Ishikawa (cell line): ENCODE measurements around the gene LY9.

Experiments used
- CEBPB ChIP-seq: IDR thresholded peaks from 2 replicates; pipeline ENCODE4 v1.6.1; 2012
- CREB1 ChIP-seq: IDR thresholded peaks from 2 replicates; pipeline ENCODE4 v1.6.1; 2012; ENCODE audit warnings: low read depth
- EGR1 ChIP-seq: IDR thresholded peaks from 2 replicates; pipeline ENCODE4 v1.6.1; 2012
- EP300 ChIP-seq: IDR thresholded peaks from 2 replicates; pipeline ENCODE4 v1.6.1; 2012; ENCODE audit warnings: borderline replicate concordance
- FOXM1 ChIP-seq: IDR thresholded peaks from 2 replicates; pipeline ENCODE4 v1.6.1; 2012; ENCODE audit warnings: low read depth, borderline replicate concordance
- MAX ChIP-seq: IDR thresholded peaks from 2 replicates; pipeline ENCODE4 v1.6.1; 2012
- NFIC ChIP-seq: IDR thresholded peaks from 2 replicates; pipeline ENCODE4 v1.6.1; 2012
- RAD21 ChIP-seq: IDR thresholded peaks from 2 replicates; pipeline ENCODE4 v1.6.1; 2012; ENCODE audit warnings: low read depth
- REST ChIP-seq: IDR thresholded peaks from 2 replicates; pipeline ENCODE4 v1.6.1; 2012; ENCODE audit warnings: low read depth, mild to moderate bottlenecking
- TAF1 ChIP-seq: IDR thresholded peaks from 2 replicates; pipeline ENCODE4 v1.6.1; 2012; ENCODE audit warnings: low read depth, mild to moderate bottlenecking
- TCF12 ChIP-seq: IDR thresholded peaks from 2 replicates; pipeline ENCODE4 v1.6.1; 2012; ENCODE audit warnings: low read depth
- TEAD4 ChIP-seq: IDR thresholded peaks from 2 replicates; pipeline ENCODE4 v1.6.1; 2012
- USF1 ChIP-seq: IDR thresholded peaks from 2 replicates; pipeline ENCODE4 v1.6.1; 2012
- YY1 ChIP-seq: IDR thresholded peaks from 2 replicates; pipeline ENCODE4 v1.6.1; 2012; ENCODE audit warnings: low read depth
- ZBTB7A ChIP-seq: IDR thresholded peaks from 2 replicates; pipeline ENCODE4 v1.6.1; 2012; ENCODE audit warnings: low read depth

Gene LY9

GRCh38 chr1:160795951-160796383 lies at the start of gene LY9:
TSS of gene LY9 (plus strand) at chr1:160796174. CDS start at chr1:160796188, 14 bp downstream.
- TF ChIP-seq REST (no peak), CREB1 (no peak), YY1 (no peak), TEAD4 (no peak), CEBPB (no peak), NFIC (no peak), ZBTB7A (no peak), MAX (no peak), EP300 (no peak), EGR1 (no peak), USF1 (no peak)

GRCh38 chr1:160746836-160747500 lies 49.0 kb upstream of the LY9 start:
- TF ChIP-seq TCF12 (no peak), CREB1 (no peak), TAF1 (no peak), ZBTB7A (no peak), EGR1 (no peak), RAD21 (no peak)

- TF ChIP-seq NFIC: no peak
- TF ChIP-seq ZBTB7A: no peak
- no peak for TF ChIP-seq EGR1
- no peak for TF ChIP-seq USF1
- TF ChIP-seq YY1: no peak
These were observed 48.3 kb upstream of the LY9 start for GRCh38 chr1:160747717-160748116.

GRCh38 chr1:160748181-160748877 lies 47.6 kb upstream of the LY9 start:
- TF ChIP-seq ZBTB7A (no peak), NFIC (no peak), EGR1 (no peak), USF1 (no peak), CEBPB (no peak), EP300 (no peak), YY1 (no peak), RAD21 (no peak), TEAD4 (no peak), FOXM1 (no peak), CREB1 (no peak), TAF1 (no peak), REST (no peak), MAX (no peak), TCF12 (no peak)

- TF ChIP-seq ZBTB7A (no peak), USF1 (no peak), TCF12 (no peak), YY1 (no peak), CEBPB (no peak), TEAD4 (no peak), NFIC (no peak), FOXM1 (no peak), EP300 (no peak), MAX (no peak), RAD21 (no peak), REST (no peak), CREB1 (no peak), TAF1 (no peak), EGR1 (no peak)
These were observed 47.1 kb upstream of the LY9 start for GRCh38 chr1:160748878-160749269.
